ENCODE measurements around the gene ZC3H7B. TPM values are rescaled to one million over a fixed set of nuclear protein-coding genes. Genes with fewer than 3 reads are reported as not detected.
A peak's percentile ranks its signal among the peaks of the same experiment; 100 is the strongest.

The ZC3H7B gene
- total and polyA plus RNA-seq, 12 donors, result 21.4 to 51.5 (median 36.0) TPM

DNA sequence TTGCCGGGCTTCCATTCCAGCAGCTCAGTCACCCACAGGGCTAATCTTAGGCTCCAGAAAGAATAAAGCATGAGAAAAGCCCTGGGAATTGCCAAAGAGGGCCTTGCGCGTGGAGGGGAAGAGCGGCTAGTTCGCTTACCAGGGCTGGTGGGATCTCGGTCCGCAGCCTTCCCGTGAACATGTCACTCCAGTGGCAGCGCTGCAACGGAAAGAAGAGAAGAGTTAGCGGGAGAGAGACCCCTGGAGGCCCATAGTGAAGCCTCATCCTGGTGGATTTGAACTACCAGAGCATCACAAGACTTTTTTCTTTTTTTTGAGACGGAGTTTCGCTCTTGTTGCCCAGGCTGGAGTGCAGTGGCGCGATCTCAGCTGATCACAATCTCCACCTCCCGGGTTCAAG is 33.4 kb upstream of the ZC3H7B start:
- Histone ChIP-seq H3K27ac (no peak overlapping the region), H3K9me3 (no peaks in the 10 kb centered on the region), H3K4me3 (no peak overlapping the region), H3K4me1 (peaks cover 0 to 2% (median 0%) of the 10 kb centered on the region in 9 donors), H3K27me3 (no peaks in the 10 kb centered on the region), H3K36me3 (peaks cover 0 to 96% (median 60%) of the 10 kb centered on the region in 9 donors)
- DNase-seq (no peak), ATAC-seq (no peak)
- 96% methylated on average over 16 of the region's 16 CpGs for WGBS, 2 donors
- TF ChIP-seq, protein P1, sequence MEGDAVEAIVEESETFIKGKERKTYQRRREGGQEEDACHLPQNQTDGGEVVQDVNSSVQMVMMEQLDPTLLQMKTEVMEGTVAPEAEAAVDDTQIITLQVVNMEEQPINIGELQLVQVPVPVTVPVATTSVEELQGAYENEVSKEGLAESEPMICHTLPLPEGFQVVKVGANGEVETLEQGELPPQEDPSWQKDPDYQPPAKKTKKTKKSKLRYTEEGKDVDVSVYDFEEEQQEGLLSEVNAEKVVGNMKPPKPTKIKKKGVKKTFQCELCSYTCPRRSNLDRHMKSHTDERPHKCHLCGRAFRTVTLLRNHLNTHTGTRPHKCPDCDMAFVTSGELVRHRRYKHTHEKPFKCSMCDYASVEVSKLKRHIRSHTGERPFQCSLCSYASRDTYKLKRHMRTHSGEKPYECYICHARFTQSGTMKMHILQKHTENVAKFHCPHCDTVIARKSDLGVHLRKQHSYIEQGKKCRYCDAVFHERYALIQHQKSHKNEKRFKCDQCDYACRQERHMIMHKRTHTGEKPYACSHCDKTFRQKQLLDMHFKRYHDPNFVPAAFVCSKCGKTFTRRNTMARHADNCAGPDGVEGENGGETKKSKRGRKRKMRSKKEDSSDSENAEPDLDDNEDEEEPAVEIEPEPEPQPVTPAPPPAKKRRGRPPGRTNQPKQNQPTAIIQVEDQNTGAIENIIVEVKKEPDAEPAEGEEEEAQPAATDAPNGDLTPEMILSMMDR (IDR thresholded peaks at IDR 0.05), result no peak
- intact Hi-C loops (cut with DNase I), result no loop called here

DNA sequence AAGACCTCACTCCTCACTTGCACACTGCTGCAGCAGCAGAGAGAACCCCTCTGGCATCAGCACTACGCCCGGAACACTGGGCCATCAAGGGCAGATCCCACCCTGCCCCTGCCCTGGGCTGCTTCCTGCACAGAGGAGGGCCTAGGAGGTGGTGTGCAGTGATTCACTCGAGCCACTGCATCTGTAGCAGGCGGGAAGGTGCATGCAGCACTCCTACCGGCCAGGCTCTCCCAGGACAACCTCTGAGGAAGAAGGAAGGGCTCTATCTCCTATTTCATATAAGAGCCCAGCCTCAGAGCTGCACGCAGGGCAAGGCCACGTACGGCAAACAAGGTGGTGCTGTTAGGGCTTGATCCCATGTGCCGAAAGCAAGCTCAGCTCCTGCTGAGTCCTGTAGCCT is 29.5 kb upstream of the ZC3H7B start:
- Histone ChIP-seq H3K27me3 (no peaks in the 10 kb centered on the region), H3K27ac (no peak overlapping the region), H3K9me3 (no peaks in the 10 kb centered on the region), H3K4me1 (peaks cover 0 to 7% (median 0%) of the 10 kb centered on the region in 9 donors), H3K36me3 (peaks cover 0 to 100% (median 48%) of the 10 kb centered on the region in 9 donors), H3K4me3 (no peak overlapping the region)
- no peak for ATAC-seq
- WGBS, 2 donors, result 90 to 92% methylated on average over 9 of the region's 9 CpGs
- intact Hi-C loops (cut with DNase I), result no loop called here
- TF ChIP-seq, protein P1 (IDR thresholded peaks at IDR 0.05), result no peak
- DNase-seq, result no peak

DNA sequence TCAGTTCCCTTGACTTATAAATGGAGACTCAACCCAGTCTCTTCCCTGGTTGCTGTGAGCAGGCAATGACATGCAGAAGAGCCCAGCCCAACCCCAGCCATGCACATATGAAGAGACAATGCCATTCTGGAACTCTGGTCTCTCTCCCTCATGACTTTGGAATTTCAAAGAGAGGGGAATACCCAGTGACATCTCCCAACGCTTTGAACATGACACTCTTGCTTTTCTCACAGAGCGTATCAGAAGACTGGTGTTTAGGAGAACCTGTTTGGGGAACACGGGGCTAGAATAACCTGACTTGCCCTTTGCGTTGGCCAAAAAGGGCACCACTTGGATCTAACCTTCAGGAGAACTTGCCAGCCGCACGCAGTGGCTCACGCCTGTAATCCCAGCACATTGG is 28.2 kb upstream of the ZC3H7B start:
- Histone ChIP-seq H3K9me3 (no peaks in the 10 kb centered on the region), H3K36me3 (peaks cover 0 to 98% (median 42%) of the 10 kb centered on the region in 9 donors), H3K4me1 (peaks cover 0 to 7% (median 0%) of the 10 kb centered on the region in 9 donors), H3K4me3 (no peak overlapping the region), H3K27ac (no peak overlapping the region), H3K27me3 (no peaks in the 10 kb centered on the region)
- no peak for DNase-seq
- ATAC-seq, result peak in 1 of 8 donors; percentile 35
- WGBS, 2 donors, result 93 to 98% methylated on average over 7 of the region's 7 CpGs
- TF ChIP-seq, protein P1 (IDR thresholded peaks at IDR 0.05), result no peak
- intact Hi-C loops (cut with DNase I), result no loop called here

DNA sequence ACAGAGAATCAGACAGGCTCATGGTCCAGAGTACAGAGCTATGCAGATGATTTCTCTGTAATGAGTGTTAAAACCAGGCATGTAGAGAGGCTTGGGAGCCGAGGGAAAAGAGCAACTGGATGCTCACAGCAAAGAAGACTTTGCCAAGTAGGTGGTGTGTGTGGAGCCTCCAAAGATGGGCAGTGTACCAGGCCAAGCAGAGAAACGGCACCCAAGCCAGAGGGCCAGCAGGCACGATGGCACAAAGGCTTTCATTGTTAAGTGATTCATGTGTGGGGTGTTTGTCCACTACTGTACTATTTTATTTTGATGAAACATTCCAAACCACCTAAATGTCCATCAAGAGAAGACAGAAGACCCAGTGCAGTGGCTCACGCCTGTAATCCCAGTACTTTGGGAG is 26.5 kb upstream of the ZC3H7B start:
- Histone ChIP-seq H3K4me1 (peaks cover 0 to 7% (median 0%) of the 10 kb centered on the region in 9 donors), H3K27me3 (no peaks in the 10 kb centered on the region), H3K4me3 (no peak overlapping the region), H3K36me3 (peaks cover 0 to 98% (median 35%) of the 10 kb centered on the region in 9 donors), H3K9me3 (no peaks in the 10 kb centered on the region), H3K27ac (no peak overlapping the region)
- WGBS, 2 donors, result 69 to 78% methylated on average over 4 of the region's 4 CpGs
- ATAC-seq, result peak in 3 of 8 donors; percentile 44 to 58 (median 46)
- DNase-seq, result no peak
- intact Hi-C loops (cut with DNase I), result no loop called here
- TF ChIP-seq, protein P1 (IDR thresholded peaks at IDR 0.05), result no peak
